HEK293 (cell line): ENCODE data around the gene ASB6.

Experiments
- GLI4 ChIP-seq: fragments of 450-650 bp; formaldehyde crosslinking; IDR thresholded peaks from 2 replicates; pipeline ENCODE4 v1.5.1; 2016; ENCODE audit warnings: missing biosample characterization, missing genetic modification characterization
- KLF16 ChIP-seq: fragments of 450-650 bp; formaldehyde crosslinking; IDR thresholded peaks from 2 replicates; pipeline ENCODE4 v1.5.1; 2017; ENCODE audit warnings: missing biosample characterization, missing genetic modification characterization
- KLF8 ChIP-seq: fragments of 450-650 bp; formaldehyde crosslinking; IDR thresholded peaks from 2 replicates; pipeline ENCODE4 v1.5.1; 2016; ENCODE audit warnings: missing biosample characterization, missing genetic modification characterization
- SP2 ChIP-seq: fragments of 450-650 bp; formaldehyde crosslinking; IDR thresholded peaks from 2 replicates; pipeline ENCODE4 v1.5.1; 2016; ENCODE audit warnings: missing biosample characterization, missing genetic modification characterization
- TRIM28 ChIP-seq: IDR thresholded peaks from 2 replicates; pipeline ENCODE4 v1.6.1; 2011; ENCODE audit warnings: low read length, control low read depth, borderline replicate concordance
- ZBTB1 ChIP-seq: fragments of 450-650 bp; formaldehyde crosslinking; IDR thresholded peaks from 2 replicates; pipeline ENCODE4 v1.5.1; 2016; ENCODE audit warnings: missing biosample characterization, missing genetic modification characterization
- ZBTB8A ChIP-seq: fragments of 450-650 bp; formaldehyde crosslinking; IDR thresholded peaks from 2 replicates; pipeline ENCODE4 v1.5.1; 2016; ENCODE audit warnings: missing biosample characterization, missing genetic modification characterization
- ZFHX2 ChIP-seq: fragments of 450-650 bp; formaldehyde crosslinking; conservative IDR thresholded peaks from 2 replicates; pipeline ENCODE4 v1.5.1; 2016; ENCODE audit warnings: missing biosample characterization, missing genetic modification characterization
- ZNF10 ChIP-seq: fragments of 450-650 bp; formaldehyde crosslinking; IDR thresholded peaks from 2 replicates; pipeline ENCODE4 v1.5.1; 2017; ENCODE audit warnings: missing biosample characterization, missing genetic modification characterization
- ZNF2 ChIP-seq: fragments of 450-650 bp; formaldehyde crosslinking; IDR thresholded peaks from 2 replicates; pipeline ENCODE4 v1.5.1; 2016; ENCODE audit warnings: missing biosample characterization, missing genetic modification characterization
- ZNF239 ChIP-seq: fragments of 450-650 bp; formaldehyde crosslinking; IDR thresholded peaks from 2 replicates; pipeline ENCODE4 v1.5.1; 2016; ENCODE audit warnings: missing biosample characterization, missing genetic modification characterization
- ZNF24 ChIP-seq: fragments of 450-650 bp; formaldehyde crosslinking; IDR thresholded peaks from 2 replicates; pipeline ENCODE4 v1.5.1; 2016; ENCODE audit warnings: missing biosample characterization, missing genetic modification characterization
- ZNF335 ChIP-seq: fragments of 450-650 bp; formaldehyde crosslinking; conservative IDR thresholded peaks from 2 replicates; pipeline ENCODE4 v1.5.1; 2016; ENCODE audit warnings: missing biosample characterization, missing genetic modification characterization
- ZNF394 ChIP-seq: fragments of 450-650 bp; formaldehyde crosslinking; IDR thresholded peaks from 2 replicates; pipeline ENCODE4 v1.5.1; 2016; ENCODE audit warnings: missing biosample characterization, missing genetic modification characterization, mild to moderate bottlenecking, moderate library complexity, borderline replicate concordance
- ZNF433 ChIP-seq: fragments of 450-650 bp; formaldehyde crosslinking; IDR thresholded peaks from 2 replicates; pipeline ENCODE4 v1.5.1; 2016; ENCODE audit warnings: missing biosample characterization, missing genetic modification characterization, low read depth
- ZNF48 ChIP-seq: fragments of 450-650 bp; formaldehyde crosslinking; IDR thresholded peaks from 2 replicates; pipeline ENCODE4 v1.5.1; 2016; ENCODE audit warnings: missing biosample characterization, missing genetic modification characterization
- ZNF529 ChIP-seq: fragments of 450-650 bp; formaldehyde crosslinking; IDR thresholded peaks from 2 replicates; pipeline ENCODE4 v1.5.1; 2017; ENCODE audit warnings: missing genetic modification characterization, missing biosample characterization; ENCODE audit not compliant: insufficient replicate concordance
- ZNF571 ChIP-seq: fragments of 450-650 bp; formaldehyde crosslinking; IDR thresholded peaks from 2 replicates; pipeline ENCODE4 v1.5.0; 2017; ENCODE audit warnings: missing biosample characterization, missing genetic modification characterization
- ZNF610 ChIP-seq: fragments of 450-650 bp; formaldehyde crosslinking; IDR thresholded peaks from 2 replicates; pipeline ENCODE4 v1.5.1; 2016; ENCODE audit warnings: missing biosample characterization, missing genetic modification characterization, borderline replicate concordance
- ZNF621 ChIP-seq: fragments of 450-650 bp; formaldehyde crosslinking; IDR thresholded peaks from 2 replicates; pipeline ENCODE4 v1.5.1; 2017; ENCODE audit warnings: missing biosample characterization, missing genetic modification characterization
- ZNF670 ChIP-seq: fragments of 450-650 bp; formaldehyde crosslinking; IDR thresholded peaks from 2 replicates; pipeline ENCODE4 v1.5.1; 2016; ENCODE audit warnings: missing biosample characterization, missing genetic modification characterization, low read depth
- ZSCAN23 ChIP-seq: fragments of 450-650 bp; formaldehyde crosslinking; IDR thresholded peaks from 2 replicates; pipeline ENCODE4 v1.5.1; 2016; ENCODE audit warnings: missing biosample characterization, missing genetic modification characterization
- ZSCAN30 ChIP-seq: fragments of 450-650 bp; IDR thresholded peaks from 2 replicates; pipeline ENCODE4 v1.5.1; 2018; ENCODE audit warnings: missing biosample characterization, mild to moderate bottlenecking, missing genetic modification characterization, moderate library complexity
- ZXDB ChIP-seq: fragments of 450-650 bp; formaldehyde crosslinking; IDR thresholded peaks from 2 replicates; pipeline ENCODE4 v1.5.1; 2016; ENCODE audit warnings: missing biosample characterization, missing genetic modification characterization
- TF ChIP-seq, protein P1 (sequence below): fragments of 450-650 bp; formaldehyde crosslinking; IDR thresholded peaks from 2 replicates; pipeline ENCODE4 v1.5.1; 2016; ENCODE audit warnings: missing biosample characterization, missing genetic modification characterization, borderline replicate concordance
- TF ChIP-seq, protein P2 (sequence below): fragments of 450-650 bp; formaldehyde crosslinking; IDR thresholded peaks from 2 replicates; pipeline ENCODE4; 2016; ENCODE audit warnings: missing biosample characterization, missing genetic modification characterization
- TF ChIP-seq, protein P3 (sequence below): fragments of 450-650 bp; formaldehyde crosslinking; IDR thresholded peaks from 2 replicates; pipeline ENCODE4 v1.5.1; 2016; ENCODE audit warnings: missing biosample characterization, missing genetic modification characterization, low read depth
- TF ChIP-seq, protein P4 (sequence below): fragments of 450-650 bp; formaldehyde crosslinking; optimal IDR thresholded peaks from 2 replicates; pipeline ENCODE3; 2016; ENCODE audit warnings: missing biosample characterization, mild to moderate bottlenecking, missing genetic modification characterization
- TF ChIP-seq, protein P5 (sequence below): fragments of 450-650 bp; formaldehyde crosslinking; IDR thresholded peaks from 2 replicates; pipeline ENCODE4 v1.5.1; 2016; ENCODE audit warnings: missing biosample characterization, missing genetic modification characterization

ASB6 gene

DNA sequence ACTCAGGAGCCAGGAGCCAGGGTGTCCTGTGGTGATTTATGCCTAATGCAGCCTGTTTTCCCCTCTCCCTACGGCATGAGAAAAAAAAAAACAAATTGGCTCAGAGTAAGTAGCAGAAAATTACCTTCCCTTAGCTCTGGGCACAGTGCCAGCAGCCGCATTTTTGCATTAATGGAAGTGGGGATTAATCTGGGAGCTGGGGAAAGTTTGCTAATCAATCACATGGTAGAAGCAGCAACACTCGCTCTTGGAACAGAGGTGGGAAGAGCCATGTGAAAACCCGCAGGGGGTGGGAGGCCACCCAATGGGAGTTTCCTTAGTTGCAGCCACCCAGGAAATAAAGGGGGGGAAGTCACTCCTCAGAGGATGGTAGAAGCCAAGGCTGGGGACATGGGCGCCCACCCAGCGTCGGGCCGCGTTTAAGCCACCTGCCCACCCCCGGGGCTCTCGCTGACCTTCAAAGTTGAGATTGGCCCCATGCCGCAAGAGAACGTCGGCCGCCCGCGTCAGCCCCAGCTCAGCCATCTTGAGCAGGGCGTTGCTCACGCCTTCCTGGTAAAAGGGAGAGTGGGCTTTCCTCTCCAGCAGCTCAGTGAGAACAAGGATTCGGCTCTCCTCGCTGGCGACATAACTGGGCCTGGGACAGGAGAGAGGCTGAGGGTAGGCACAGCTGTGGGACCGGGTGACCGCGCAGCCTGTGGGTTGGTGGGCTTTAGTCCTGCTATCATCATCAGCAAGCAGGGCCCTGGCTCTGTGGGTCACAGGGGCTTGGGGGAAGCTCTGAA, 1.7 kb downstream of the ASB6 start (continued):
- TF ChIP-seq, protein P1, sequence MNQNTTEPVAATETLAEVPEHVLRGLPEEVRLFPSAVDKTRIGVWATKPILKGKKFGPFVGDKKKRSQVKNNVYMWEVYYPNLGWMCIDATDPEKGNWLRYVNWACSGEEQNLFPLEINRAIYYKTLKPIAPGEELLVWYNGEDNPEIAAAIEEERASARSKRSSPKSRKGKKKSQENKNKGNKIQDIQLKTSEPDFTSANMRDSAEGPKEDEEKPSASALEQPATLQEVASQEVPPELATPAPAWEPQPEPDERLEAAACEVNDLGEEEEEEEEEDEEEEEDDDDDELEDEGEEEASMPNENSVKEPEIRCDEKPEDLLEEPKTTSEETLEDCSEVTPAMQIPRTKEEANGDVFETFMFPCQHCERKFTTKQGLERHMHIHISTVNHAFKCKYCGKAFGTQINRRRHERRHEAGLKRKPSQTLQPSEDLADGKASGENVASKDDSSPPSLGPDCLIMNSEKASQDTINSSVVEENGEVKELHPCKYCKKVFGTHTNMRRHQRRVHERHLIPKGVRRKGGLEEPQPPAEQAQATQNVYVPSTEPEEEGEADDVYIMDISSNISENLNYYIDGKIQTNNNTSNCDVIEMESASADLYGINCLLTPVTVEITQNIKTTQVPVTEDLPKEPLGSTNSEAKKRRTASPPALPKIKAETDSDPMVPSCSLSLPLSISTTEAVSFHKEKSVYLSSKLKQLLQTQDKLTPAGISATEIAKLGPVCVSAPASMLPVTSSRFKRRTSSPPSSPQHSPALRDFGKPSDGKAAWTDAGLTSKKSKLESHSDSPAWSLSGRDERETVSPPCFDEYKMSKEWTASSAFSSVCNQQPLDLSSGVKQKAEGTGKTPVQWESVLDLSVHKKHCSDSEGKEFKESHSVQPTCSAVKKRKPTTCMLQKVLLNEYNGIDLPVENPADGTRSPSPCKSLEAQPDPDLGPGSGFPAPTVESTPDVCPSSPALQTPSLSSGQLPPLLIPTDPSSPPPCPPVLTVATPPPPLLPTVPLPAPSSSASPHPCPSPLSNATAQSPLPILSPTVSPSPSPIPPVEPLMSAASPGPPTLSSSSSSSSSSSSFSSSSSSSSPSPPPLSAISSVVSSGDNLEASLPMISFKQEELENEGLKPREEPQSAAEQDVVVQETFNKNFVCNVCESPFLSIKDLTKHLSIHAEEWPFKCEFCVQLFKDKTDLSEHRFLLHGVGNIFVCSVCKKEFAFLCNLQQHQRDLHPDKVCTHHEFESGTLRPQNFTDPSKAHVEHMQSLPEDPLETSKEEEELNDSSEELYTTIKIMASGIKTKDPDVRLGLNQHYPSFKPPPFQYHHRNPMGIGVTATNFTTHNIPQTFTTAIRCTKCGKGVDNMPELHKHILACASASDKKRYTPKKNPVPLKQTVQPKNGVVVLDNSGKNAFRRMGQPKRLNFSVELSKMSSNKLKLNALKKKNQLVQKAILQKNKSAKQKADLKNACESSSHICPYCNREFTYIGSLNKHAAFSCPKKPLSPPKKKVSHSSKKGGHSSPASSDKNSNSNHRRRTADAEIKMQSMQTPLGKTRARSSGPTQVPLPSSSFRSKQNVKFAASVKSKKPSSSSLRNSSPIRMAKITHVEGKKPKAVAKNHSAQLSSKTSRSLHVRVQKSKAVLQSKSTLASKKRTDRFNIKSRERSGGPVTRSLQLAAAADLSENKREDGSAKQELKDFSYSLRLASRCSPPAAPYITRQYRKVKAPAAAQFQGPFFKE (tag by site-specific recombination): no peak
- no peak for TF ChIP-seq ZNF394 (tag by site-specific recombination)
- peak; percentile 41 for TF ChIP-seq ZNF335
- TF ChIP-seq, protein P2, sequence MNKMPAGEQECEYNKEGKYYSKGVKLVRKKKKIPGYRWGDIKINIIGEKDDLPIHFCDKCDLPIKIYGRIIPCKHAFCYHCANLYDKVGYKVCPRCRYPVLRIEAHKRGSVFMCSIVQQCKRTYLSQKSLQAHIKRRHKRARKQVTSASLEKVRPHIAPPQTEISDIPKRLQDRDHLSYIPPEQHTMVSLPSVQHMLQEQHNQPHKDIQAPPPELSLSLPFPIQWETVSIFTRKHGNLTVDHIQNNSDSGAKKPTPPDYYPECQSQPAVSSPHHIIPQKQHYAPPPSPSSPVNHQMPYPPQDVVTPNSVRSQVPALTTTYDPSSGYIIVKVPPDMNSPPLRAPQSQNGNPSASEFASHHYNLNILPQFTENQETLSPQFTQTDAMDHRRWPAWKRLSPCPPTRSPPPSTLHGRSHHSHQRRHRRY (tag by site-specific recombination): no peak
- TF ChIP-seq ZNF48 (tag by site-specific recombination): no peak
- TF ChIP-seq, protein P3, sequence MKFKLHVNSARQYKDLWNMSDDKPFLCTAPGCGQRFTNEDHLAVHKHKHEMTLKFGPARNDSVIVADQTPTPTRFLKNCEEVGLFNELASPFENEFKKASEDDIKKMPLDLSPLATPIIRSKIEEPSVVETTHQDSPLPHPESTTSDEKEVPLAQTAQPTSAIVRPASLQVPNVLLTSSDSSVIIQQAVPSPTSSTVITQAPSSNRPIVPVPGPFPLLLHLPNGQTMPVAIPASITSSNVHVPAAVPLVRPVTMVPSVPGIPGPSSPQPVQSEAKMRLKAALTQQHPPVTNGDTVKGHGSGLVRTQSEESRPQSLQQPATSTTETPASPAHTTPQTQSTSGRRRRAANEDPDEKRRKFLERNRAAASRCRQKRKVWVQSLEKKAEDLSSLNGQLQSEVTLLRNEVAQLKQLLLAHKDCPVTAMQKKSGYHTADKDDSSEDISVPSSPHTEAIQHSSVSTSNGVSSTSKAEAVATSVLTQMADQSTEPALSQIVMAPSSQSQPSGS (tag by site-specific recombination): no peak
- TF ChIP-seq, protein P4, sequence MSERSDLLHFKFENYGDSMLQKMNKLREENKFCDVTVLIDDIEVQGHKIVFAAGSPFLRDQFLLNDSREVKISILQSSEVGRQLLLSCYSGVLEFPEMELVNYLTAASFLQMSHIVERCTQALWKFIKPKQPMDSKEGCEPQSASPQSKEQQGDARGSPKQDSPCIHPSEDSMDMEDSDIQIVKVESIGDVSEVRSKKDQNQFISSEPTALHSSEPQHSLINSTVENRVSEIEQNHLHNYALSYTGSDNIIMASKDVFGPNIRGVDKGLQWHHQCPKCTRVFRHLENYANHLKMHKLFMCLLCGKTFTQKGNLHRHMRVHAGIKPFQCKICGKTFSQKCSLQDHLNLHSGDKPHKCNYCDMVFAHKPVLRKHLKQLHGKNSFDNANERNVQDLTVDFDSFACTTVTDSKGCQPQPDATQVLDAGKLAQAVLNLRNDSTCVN (tag by site-specific recombination): no peak
- TF ChIP-seq ZNF433 (tag by site-specific recombination): no peak
- TF ChIP-seq ZNF2: peak; percentile 47; the same call in 1 of the 2 replicates
- no peak for TF ChIP-seq ZNF670 (tag by site-specific recombination)
- TF ChIP-seq ZNF529 (tag by site-specific recombination): no peak
- peak; percentile 88 for TF ChIP-seq ZNF24 (tag by site-specific recombination)
- no peak for TF ChIP-seq GLI4 (tag by site-specific recombination)
- TF ChIP-seq ZXDB (tag by site-specific recombination): peak; percentile 79
- TF ChIP-seq ZSCAN23 (tag by site-specific recombination): no peak
- no peak for TF ChIP-seq ZNF621 (tag by site-specific recombination)
- no peak for TF ChIP-seq ZNF571 (tag by site-specific recombination)
- TF ChIP-seq ZBTB8A (tag by site-specific recombination): peak; percentile 85
- TF ChIP-seq ZSCAN30 (tag by site-specific recombination): no peak; the same call in 1 of the 2 replicates
- TF ChIP-seq KLF16 (tag by site-specific recombination): no peak
- no peak for TF ChIP-seq ZNF239 (tag by site-specific recombination)
- TF ChIP-seq ZBTB1 (tag by site-specific recombination): no peak
- TF ChIP-seq ZFHX2: peak; percentile 46
- TF ChIP-seq KLF8: peak; percentile 73
- peak; percentile 41; the same call in 1 of the 2 replicates for TF ChIP-seq ZNF610
- TF ChIP-seq ZNF10 (tag by site-specific recombination): no peak
- TF ChIP-seq SP2 (tag by site-specific recombination): peak; percentile 91
- TF ChIP-seq TRIM28: no peak
- TF ChIP-seq, protein P5, sequence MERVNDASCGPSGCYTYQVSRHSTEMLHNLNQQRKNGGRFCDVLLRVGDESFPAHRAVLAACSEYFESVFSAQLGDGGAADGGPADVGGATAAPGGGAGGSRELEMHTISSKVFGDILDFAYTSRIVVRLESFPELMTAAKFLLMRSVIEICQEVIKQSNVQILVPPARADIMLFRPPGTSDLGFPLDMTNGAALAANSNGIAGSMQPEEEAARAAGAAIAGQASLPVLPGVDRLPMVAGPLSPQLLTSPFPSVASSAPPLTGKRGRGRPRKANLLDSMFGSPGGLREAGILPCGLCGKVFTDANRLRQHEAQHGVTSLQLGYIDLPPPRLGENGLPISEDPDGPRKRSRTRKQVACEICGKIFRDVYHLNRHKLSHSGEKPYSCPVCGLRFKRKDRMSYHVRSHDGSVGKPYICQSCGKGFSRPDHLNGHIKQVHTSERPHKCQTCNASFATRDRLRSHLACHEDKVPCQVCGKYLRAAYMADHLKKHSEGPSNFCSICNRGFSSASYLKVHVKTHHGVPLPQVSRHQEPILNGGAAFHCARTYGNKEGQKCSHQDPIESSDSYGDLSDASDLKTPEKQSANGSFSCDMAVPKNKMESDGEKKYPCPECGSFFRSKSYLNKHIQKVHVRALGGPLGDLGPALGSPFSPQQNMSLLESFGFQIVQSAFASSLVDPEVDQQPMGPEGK (tag by site-specific recombination): peak; percentile 91
